A549 (cell line): ENCODE data around the gene KBTBD7.

Experiments
- CHD2 ChIP-seq: fragments of 150-350 bp; IDR thresholded peaks from 2 replicates; pipeline ENCODE4 v1.6.1; 2014; ENCODE audit warnings: low read length; ENCODE audit not compliant: partially characterized antibody
- CTCF ChIP-seq: fragments of >200 bp; sonication (Bioruptor Twin); formaldehyde crosslinking; IDR thresholded peaks from 3 replicates; pipeline ENCODE4 v1.5.1; 2016
- ELK1 ChIP-seq: fragments of 150-350 bp; IDR thresholded peaks from 2 replicates; pipeline ENCODE4 v1.6.1; 2014; ENCODE audit warnings: low read depth, mild to moderate bottlenecking, low read length
- ESRRA ChIP-seq: fragments of 150-350 bp; IDR thresholded peaks from 2 replicates; pipeline ENCODE4 v1.6.1; 2014; ENCODE audit warnings: mild to moderate bottlenecking, low read length, borderline replicate concordance
- FOXS1 ChIP-seq: fragments of 250-450 bp; sonication (Bioruptor Pico); IDR thresholded peaks from 2 replicates; pipeline ENCODE4 v1.5.0; 2020; ENCODE audit warnings: mild to moderate bottlenecking, moderate library complexity
- HMGXB4 ChIP-seq: fragments of 250-450 bp; sonication (Bioruptor Pico); IDR thresholded peaks from 2 replicates; pipeline ENCODE4 v1.5.0; 2021; ENCODE audit warnings: mild to moderate bottlenecking, moderate library complexity, borderline replicate concordance
- NR3C1 ChIP-seq: fragments of >200 bp; sonication (Bioruptor Twin); formaldehyde crosslinking; IDR thresholded peaks from 3 replicates; pipeline ENCODE4 v1.6.1; 2017
- POLR2A ChIP-seq: IDR thresholded peaks from 2 replicates; pipeline ENCODE4 v1.6.1; 2012; ENCODE audit warnings: mild to moderate bottlenecking, low read length
- RAD21 ChIP-seq, 2 experiments: fragments of >200 bp in 1 of 2; sonication (Bioruptor Twin) in 1 of 2; formaldehyde crosslinking in 1 of 2; IDR thresholded peaks in 1 of 2; conservative IDR thresholded peaks in 1 of 2; 2 replicates in 1 of 2; 3 replicates in 1 of 2; pipeline ENCODE4 v1.6.1; 2012 to 2018; ENCODE audit warnings: inconsistent platforms in 1 of 2
- REST ChIP-seq: fragments of 200-600 bp; sonication (generic); IDR thresholded peaks from 2 replicates; pipeline ENCODE4 v1.6.1; 2016; ENCODE audit warnings: antibody characterized with exemption, mild to moderate bottlenecking, moderate library complexity

- no peak for TF ChIP-seq CTCF
- TF ChIP-seq POLR2A = no peak
- no peak for TF ChIP-seq FOXS1
- no peak for TF ChIP-seq ESRRA
- no peak for TF ChIP-seq CHD2
- TF ChIP-seq REST = no peak
- no peak for TF ChIP-seq HMGXB4
- TF ChIP-seq ELK1 = no peak
- no peak for TF ChIP-seq RAD21 (conservative IDR thresholded peaks at IDR 0.05 in 1 of 2, IDR thresholded peaks at IDR 0.05 in 1 of 2)
- TF ChIP-seq NR3C1 = no peak
Observed at GRCh38 chr13:41157048-41157717, 37.2 kb downstream of the KBTBD7 start.
